Osteocyte (in vitro differentiated cells): ENCODE measurements around the gene TAF5. TPM values are rescaled to one million over a fixed set of nuclear protein-coding genes. Genes with fewer than 3 reads are reported as not detected.

Experiments
- DNase-seq: peaks from one replicate; pipeline ENCODE4 v3.0.0; 2021; ENCODE audit warnings: mixed read lengths; ENCODE audit not compliant: unreplicated experiment; ENCODE audit errors: extremely low spot score
- H3K27ac Mint-ChIP-seq: one replicate; pipeline ENCODE4 v1.8.0; 2021; ENCODE audit warnings: mild to moderate bottlenecking, mixed read lengths; ENCODE audit not compliant: unreplicated experiment
- H3K27me3 Mint-ChIP-seq: one replicate; pipeline ENCODE4 v1.8.0; 2021; ENCODE audit warnings: mixed read lengths; ENCODE audit not compliant: unreplicated experiment
- H3K36me3 Mint-ChIP-seq: one replicate; pipeline ENCODE4 v1.8.0; 2021; ENCODE audit warnings: mixed read lengths; ENCODE audit not compliant: unreplicated experiment
- H3K4me1 Mint-ChIP-seq: one replicate; pipeline ENCODE4 v1.8.0; 2021; ENCODE audit warnings: mixed read lengths; ENCODE audit not compliant: unreplicated experiment
- H3K4me3 Mint-ChIP-seq: one replicate; pipeline ENCODE4 v1.8.0; 2021; ENCODE audit warnings: mild to moderate bottlenecking, moderate library complexity, mixed read lengths; ENCODE audit not compliant: unreplicated experiment
- H3K9me3 Mint-ChIP-seq: one replicate; pipeline ENCODE4 v1.8.0; 2021; ENCODE audit warnings: mixed read lengths; ENCODE audit not compliant: unreplicated experiment
- total RNA-seq: library from RNA; stranded (reverse); gene quantifications from 2 replicates; pipeline ENCODE4 v1.2.1, GENCODE V29; 2021
- TF ChIP-seq, protein P1 (sequence below): fragments of 200-600 bp; sonication (generic); IDR thresholded peaks from 2 replicates; pipeline ENCODE4 v1.5.0; 2021; ENCODE audit warnings: antibody characterized with exemption, mild to moderate bottlenecking, moderate library complexity

Gene TAF5
- total RNA-seq, 1 donor from 2014 or later = 4.2 TPM

DNA sequence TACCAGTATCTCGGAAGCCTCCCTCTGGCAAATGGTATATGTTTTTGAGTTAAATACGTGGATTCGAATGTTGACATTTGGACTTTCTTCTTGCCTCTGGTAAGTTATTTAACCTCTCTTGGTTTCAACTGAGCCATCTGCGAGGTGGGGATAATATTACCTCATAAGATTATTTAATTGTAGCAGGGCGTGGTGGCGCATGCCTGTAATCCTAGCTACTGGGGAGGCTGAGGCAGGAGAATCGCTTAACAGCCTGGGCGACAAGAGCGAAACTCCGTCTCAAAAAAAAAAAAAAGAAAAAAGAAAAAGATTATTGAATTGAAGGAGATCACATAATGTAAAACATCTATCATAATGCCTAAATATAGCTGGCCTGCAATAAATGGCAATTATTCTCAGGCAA lies 396 bp upstream of the TAF5 start:
- peak overlapping the region; percentile 92 for H3K27ac Mint-ChIP-seq
- no peaks in the 10 kb centered on the region for H3K36me3 Mint-ChIP-seq
- TF ChIP-seq, protein P1, sequence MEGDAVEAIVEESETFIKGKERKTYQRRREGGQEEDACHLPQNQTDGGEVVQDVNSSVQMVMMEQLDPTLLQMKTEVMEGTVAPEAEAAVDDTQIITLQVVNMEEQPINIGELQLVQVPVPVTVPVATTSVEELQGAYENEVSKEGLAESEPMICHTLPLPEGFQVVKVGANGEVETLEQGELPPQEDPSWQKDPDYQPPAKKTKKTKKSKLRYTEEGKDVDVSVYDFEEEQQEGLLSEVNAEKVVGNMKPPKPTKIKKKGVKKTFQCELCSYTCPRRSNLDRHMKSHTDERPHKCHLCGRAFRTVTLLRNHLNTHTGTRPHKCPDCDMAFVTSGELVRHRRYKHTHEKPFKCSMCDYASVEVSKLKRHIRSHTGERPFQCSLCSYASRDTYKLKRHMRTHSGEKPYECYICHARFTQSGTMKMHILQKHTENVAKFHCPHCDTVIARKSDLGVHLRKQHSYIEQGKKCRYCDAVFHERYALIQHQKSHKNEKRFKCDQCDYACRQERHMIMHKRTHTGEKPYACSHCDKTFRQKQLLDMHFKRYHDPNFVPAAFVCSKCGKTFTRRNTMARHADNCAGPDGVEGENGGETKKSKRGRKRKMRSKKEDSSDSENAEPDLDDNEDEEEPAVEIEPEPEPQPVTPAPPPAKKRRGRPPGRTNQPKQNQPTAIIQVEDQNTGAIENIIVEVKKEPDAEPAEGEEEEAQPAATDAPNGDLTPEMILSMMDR = no peak
- DNase-seq = no peak
- no peaks in the 10 kb centered on the region for H3K9me3 Mint-ChIP-seq
- peaks cover 3% of the 10 kb centered on the region for H3K27me3 Mint-ChIP-seq
- peaks cover 12% of the 10 kb centered on the region for H3K4me1 Mint-ChIP-seq
- peak overlapping the region; percentile 85 for H3K4me3 Mint-ChIP-seq

DNA sequence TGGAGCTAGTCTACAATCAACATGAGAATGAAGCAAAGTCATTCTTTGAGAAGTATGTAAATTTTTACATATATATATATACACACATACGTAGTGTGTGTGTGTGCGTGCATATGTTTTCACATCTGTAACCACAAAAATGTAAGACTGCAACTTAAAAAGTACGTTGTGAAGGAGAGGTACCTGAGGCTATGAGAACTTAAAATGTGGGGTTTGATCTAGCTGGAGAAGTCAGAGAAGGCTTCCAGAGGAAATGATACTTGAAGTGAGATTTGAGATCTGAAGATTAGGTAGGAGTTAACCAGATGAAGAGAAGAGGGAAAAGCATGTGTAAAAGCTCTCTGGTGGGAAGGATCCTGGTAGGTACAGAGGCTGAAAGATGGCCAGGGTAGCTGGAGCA lies 5.8 kb downstream of the TAF5 start:
- Mint-ChIP-seq H3K9me3 (no peaks in the 10 kb centered on the region), H3K4me3 (no peak overlapping the region)

DNA sequence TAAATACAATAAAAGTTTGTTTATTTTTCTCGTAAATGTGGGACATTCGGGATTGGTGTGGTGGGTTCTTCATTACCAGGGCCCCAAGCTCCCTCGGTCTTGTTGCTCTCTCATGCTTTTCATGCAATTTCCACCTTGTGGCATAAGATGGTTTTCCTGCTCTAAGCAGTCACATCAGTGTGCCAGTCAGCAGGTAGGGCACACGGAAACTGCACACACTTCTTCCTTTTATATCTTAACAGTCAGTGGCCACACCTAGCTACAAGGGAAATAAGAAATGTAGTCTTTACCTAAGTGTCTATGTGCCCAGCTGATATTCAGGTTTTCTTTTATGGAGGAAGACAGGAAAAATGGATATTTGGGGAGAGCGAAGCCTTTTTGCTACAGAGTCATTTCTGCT lies 6.5 kb downstream of the TAF5 start:
- no peak overlapping the region for H3K27ac Mint-ChIP-seq
- H3K27me3 Mint-ChIP-seq = no peaks in the 10 kb centered on the region
- TF ChIP-seq, protein P1 = no peak
- no peaks in the 10 kb centered on the region for H3K9me3 Mint-ChIP-seq
- no peak overlapping the region for H3K4me3 Mint-ChIP-seq
- no peak for DNase-seq
- H3K36me3 Mint-ChIP-seq = peaks cover 26% of the 10 kb centered on the region
- peaks cover 2% of the 10 kb centered on the region for H3K4me1 Mint-ChIP-seq

More for the DNA sequence above, 5.8 kb downstream of the TAF5 start:
- no peaks in the 10 kb centered on the region for H3K27me3 Mint-ChIP-seq
- peaks cover 6% of the 10 kb centered on the region for H3K4me1 Mint-ChIP-seq
- DNase-seq = no peak
- TF ChIP-seq, protein P1 = no peak
- H3K36me3 Mint-ChIP-seq = peaks cover 26% of the 10 kb centered on the region
- no peak overlapping the region for H3K27ac Mint-ChIP-seq

DNA sequence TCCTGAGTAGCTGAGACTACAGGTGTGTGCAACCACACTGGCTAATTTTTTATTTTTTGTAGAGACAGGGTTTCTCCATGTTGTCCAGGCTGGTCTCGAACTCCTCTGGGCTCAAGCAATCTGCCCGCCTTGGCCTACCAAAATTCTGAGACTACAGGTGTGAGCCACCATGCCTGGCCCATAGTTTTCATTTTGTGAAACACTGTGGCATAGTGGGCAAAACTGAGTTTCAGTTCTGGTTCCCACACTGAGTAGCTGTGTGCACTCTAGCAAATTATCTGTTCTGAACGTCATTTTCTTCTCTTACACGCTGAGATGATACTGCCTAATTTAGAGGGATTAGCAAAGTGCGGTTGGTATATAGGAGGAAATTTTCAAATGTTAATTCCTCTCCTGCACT lies 15.0 kb downstream of the TAF5 start:
- Mint-ChIP-seq H3K36me3 (peaks cover 23% of the 10 kb centered on the region), H3K27me3 (no peaks in the 10 kb centered on the region), H3K27ac (no peak overlapping the region), H3K9me3 (no peaks in the 10 kb centered on the region), H3K4me3 (no peak overlapping the region), H3K4me1 (no peaks in the 10 kb centered on the region)
- no peak for DNase-seq
- TF ChIP-seq, protein P1 = no peak

DNA sequence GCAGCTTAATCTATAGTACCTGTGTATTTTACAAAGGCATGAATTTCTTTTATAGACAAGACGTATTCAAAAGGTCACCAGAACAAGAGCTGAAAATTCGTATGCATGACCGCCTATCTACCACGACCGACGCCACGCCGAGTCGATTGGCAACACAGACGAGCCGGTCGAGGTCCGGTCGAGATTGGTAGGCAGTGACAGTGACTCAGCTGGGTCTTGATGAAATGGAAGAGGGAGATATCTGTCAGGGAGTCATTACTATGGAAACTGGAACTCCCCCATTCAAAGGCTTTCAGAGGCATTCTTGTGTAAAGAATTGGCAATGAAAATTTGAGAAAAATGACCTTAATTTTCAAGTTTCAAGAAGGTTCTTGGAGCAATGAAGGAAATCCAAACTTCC lies 26.4 kb downstream of the TAF5 start:
- DNase-seq = no peak
- Mint-ChIP-seq H3K27ac (no peak overlapping the region), H3K36me3 (peaks cover 20% of the 10 kb centered on the region), H3K4me1 (peaks cover 49% of the 10 kb centered on the region), H3K9me3 (no peaks in the 10 kb centered on the region), H3K27me3 (no peaks in the 10 kb centered on the region), H3K4me3 (peak overlapping the region; percentile 45)
- TF ChIP-seq, protein P1 = no peak
